Endodermal cell (in vitro differentiated cells): ENCODE measurements around the gene TNFAIP6. TPM values are rescaled to one million over a fixed set of nuclear protein-coding genes. Genes with fewer than 3 reads are reported as not detected.

ENCODE experiments used
- DNase-seq: peaks from one replicate; pipeline ENCODE4 v3.0.0-alpha.2; 2017
- H3K27ac ChIP-seq: 2 replicates; pipeline ENCODE4 v1.5.1; 2013; ENCODE audit warnings: mild to moderate bottlenecking, low read depth, low read length, moderate library complexity
- H3K27me3 ChIP-seq: 2 replicates; pipeline ENCODE4 v1.6.1; 2013; ENCODE audit warnings: mild to moderate bottlenecking, low read length, moderate library complexity; ENCODE audit not compliant: insufficient read depth, control insufficient read depth, poor library complexity, severe bottlenecking
- H3K36me3 ChIP-seq: 2 replicates; pipeline ENCODE4 v1.7.0; 2013; ENCODE audit warnings: mild to moderate bottlenecking, low read length, moderate library complexity; ENCODE audit not compliant: control insufficient read depth, insufficient read depth
- H3K4me1 ChIP-seq: one replicate; pipeline ENCODE4 v1.7.0; 2013; ENCODE audit warnings: low read length; ENCODE audit not compliant: control insufficient read depth, insufficient read depth
- H3K4me3 ChIP-seq: 2 replicates; pipeline ENCODE4 v1.5.1; 2013; ENCODE audit warnings: mild to moderate bottlenecking, low read length, moderate library complexity
- H3K9ac ChIP-seq: 2 replicates; pipeline ENCODE4 v1.6.1; 2013; ENCODE audit warnings: mild to moderate bottlenecking, low read length, moderate library complexity; ENCODE audit not compliant: poor library complexity, severe bottlenecking; ENCODE audit errors: extremely low read depth
- H3K9me3 ChIP-seq: 2 replicates; pipeline ENCODE4 v1.6.1; 2013; ENCODE audit warnings: mild to moderate bottlenecking, low read length, moderate library complexity; ENCODE audit not compliant: control insufficient read depth
- H3K27ac Mint-ChIP-seq: 2 replicates; pipeline ENCODE4 v1.8.0; 2020; ENCODE audit warnings: mixed read lengths
- H3K27me3 Mint-ChIP-seq: 2 replicates; pipeline ENCODE4 v1.8.0; 2021; ENCODE audit warnings: mild to moderate bottlenecking, mixed read lengths; ENCODE audit not compliant: insufficient read depth
- H3K36me3 Mint-ChIP-seq: 2 replicates; pipeline ENCODE4 v1.8.0; 2020; ENCODE audit warnings: low read depth, mixed read lengths
- H3K4me1 Mint-ChIP-seq: 2 replicates; pipeline ENCODE4 v1.8.0; 2020; ENCODE audit warnings: mixed read lengths
- H3K4me3 Mint-ChIP-seq: 2 replicates; pipeline ENCODE4 v1.8.0; 2020; ENCODE audit warnings: mild to moderate bottlenecking, moderate library complexity, mixed read lengths
- H3K9me3 Mint-ChIP-seq: 2 replicates; pipeline ENCODE4 v1.8.0; 2020; ENCODE audit warnings: mild to moderate bottlenecking, mixed read lengths
- CTCF ChIP-seq: fragments of 200-600 bp; sonication (generic); conservative IDR thresholded peaks from 2 replicates; pipeline ENCODE4 v1.5.0; 2021; ENCODE audit warnings: antibody characterized with exemption, mild to moderate bottlenecking
- WGBS, 2 experiments: methylation state at CpG; one replicate each; pipeline versions ENCODE4 v1.1.5 to v1.1.7; 2013; ENCODE audit warnings: missing lambda C conversion rate in 2 of 2, mixed read lengths in 1 of 2; ENCODE audit not compliant: insufficient coverage in 1 of 2, insufficient read length in 1 of 2; 5-methylcytosine and 5-hydroxymethylcytosine counted together
- total RNA-seq, 2 donors: library from RNA; stranded (reverse); fragmentation: NEBNext Ultra II Directional in 1 of 2; extraction: Animal tissue kit (Norgen Biotek cat#: 25700) in 1 of 2; gene quantifications; 2 replicates in 1 of 2; 3 replicates in 1 of 2; pipeline ENCODE4 v1.2.1, GENCODE V29; 2021

TNFAIP6 gene
- total RNA-seq, 2 donors from 2014 or later = not detected

- H3K36me3 Mint-ChIP-seq = no peaks in the 10 kb centered on the region
- no peak overlapping the region for H3K4me3 ChIP-seq
- H3K9me3 Mint-ChIP-seq = no peaks in the 10 kb centered on the region
- H3K9me3 ChIP-seq = no peaks in the 10 kb centered on the region
- H3K4me1 ChIP-seq = no peaks in the 10 kb centered on the region
- no peak for DNase-seq
- H3K27ac Mint-ChIP-seq = no peak overlapping the region
- H3K27me3 ChIP-seq = no peaks in the 10 kb centered on the region
- H3K4me3 Mint-ChIP-seq = no peak overlapping the region
- H3K4me1 Mint-ChIP-seq = no peaks in the 10 kb centered on the region
- H3K9ac ChIP-seq = no peak overlapping the region
- H3K27me3 Mint-ChIP-seq = no peaks in the 10 kb centered on the region
- no peak for TF ChIP-seq CTCF
- WGBS, 2 experiments = 90 to 92% methylated on average over 2 to 4 of the region's 4 CpGs
- H3K27ac ChIP-seq = no peak overlapping the region
- H3K36me3 ChIP-seq = no peaks in the 10 kb centered on the region
These were observed 38.4 kb downstream of the TNFAIP6 start for GRCh38 chr2:151395509-151396374.

GRCh38 chr2:151399981-151400380, 42.6 kb downstream of the TNFAIP6 start:
- Histone ChIP-seq H3K27me3 (no peaks in the 10 kb centered on the region), H3K36me3 (no peaks in the 10 kb centered on the region), H3K4me1 (no peaks in the 10 kb centered on the region), H3K4me3 (no peak overlapping the region), H3K9ac (no peak overlapping the region), H3K27ac (no peak overlapping the region), H3K9me3 (no peaks in the 10 kb centered on the region)
- 86% methylated on average over 1 of the region's 1 CpG; no CpG with 5 or more reads in 1 of the 2 experiments for WGBS, 2 experiments
- no peak for TF ChIP-seq CTCF
- no peaks in the 10 kb centered on the region for H3K27me3 Mint-ChIP-seq
- H3K27ac Mint-ChIP-seq = no peak overlapping the region
- no peaks in the 10 kb centered on the region for H3K9me3 Mint-ChIP-seq
- DNase-seq = no peak
- H3K4me3 Mint-ChIP-seq = no peak overlapping the region
- H3K4me1 Mint-ChIP-seq = no peaks in the 10 kb centered on the region
- H3K36me3 Mint-ChIP-seq = no peaks in the 10 kb centered on the region

- no peaks in the 10 kb centered on the region for H3K36me3 ChIP-seq
- Mint-ChIP-seq H3K4me1 (no peaks in the 10 kb centered on the region), H3K27me3 (no peaks in the 10 kb centered on the region), H3K4me3 (no peak overlapping the region), H3K36me3 (no peaks in the 10 kb centered on the region), H3K27ac (no peak overlapping the region), H3K9me3 (no peaks in the 10 kb centered on the region)
- no peaks in the 10 kb centered on the region for H3K27me3 ChIP-seq
- no peaks in the 10 kb centered on the region for H3K4me1 ChIP-seq
- H3K27ac ChIP-seq = no peak overlapping the region
- no peaks in the 10 kb centered on the region for H3K9me3 ChIP-seq
- no peak for TF ChIP-seq CTCF
- no peak overlapping the region for H3K9ac ChIP-seq
- no peak overlapping the region for H3K4me3 ChIP-seq
- WGBS, 2 experiments = 90 to 100% methylated on average over 4 to 5 of the region's 5 CpGs
- DNase-seq = no peak
These were observed 43.8 kb downstream of the TNFAIP6 start for GRCh38 chr2:151401149-151401548.
